HEK293 (cell line): Measurements from ENCODE around the gene CCDC3.

ENCODE experiments used
- CTCF ChIA-PET: fragments of 350-600 bp; formaldehyde crosslinking; extraction: SDS; loops from one replicate; lab custom pipeline; 2021; ENCODE audit warnings: antibody characterized with exemption; lab: Yijun Ruan, JAX
- POLR2A ChIA-PET: fragments of 300-600 bp; formaldehyde crosslinking; extraction: SDS; loops from one replicate; lab custom pipeline; 2020; ENCODE audit warnings: antibody characterized with exemption, inconsistent platforms; lab: Yijun Ruan, JAX
- H3K27ac ChIP-seq: fragments of 200-500 bp; sonication (Bioruptor generic); 2 replicates; pipeline ENCODE4 v1.5.1; 2014; ENCODE audit warnings: low read depth, low read length, control low read depth, inconsistent platforms; ENCODE audit errors: extremely low read depth
- H3K36me3 ChIP-seq, 2 experiments: fragments of 200-500 bp in 1 of 2; sonication (Bioruptor generic) in 1 of 2; 1 replicate in 1 of 2; 2 replicates in 1 of 2; pipeline ENCODE4 v1.5.1; 2014 to 2017; ENCODE audit warnings: inconsistent platforms in 2 of 2, low read length in 2 of 2; ENCODE audit not compliant: control insufficient read depth in 2 of 2, insufficient read depth in 1 of 2
- H3K4me1 ChIP-seq: fragments of 200-500 bp; sonication (Bioruptor generic); 2 replicates; pipeline ENCODE4 v1.5.1; 2014; ENCODE audit warnings: mild to moderate bottlenecking, low read length, inconsistent platforms; ENCODE audit not compliant: control insufficient read depth, insufficient read depth
- H3K4me3 ChIP-seq: 2 replicates; pipeline ENCODE4 v1.5.1; 2011; ENCODE audit warnings: low read depth, mild to moderate bottlenecking, control low read depth, low read length, moderate library complexity
- H3K9me3 ChIP-seq: fragments of 200-500 bp; sonication (Bioruptor generic); 2 replicates; pipeline ENCODE4 v1.5.1; 2014; ENCODE audit warnings: low read depth, low read length, inconsistent platforms; ENCODE audit not compliant: control insufficient read depth, insufficient read depth
- BCL11A ChIP-seq: fragments of 450-650 bp; formaldehyde crosslinking; IDR thresholded peaks from 2 replicates; pipeline ENCODE4 v1.5.1; 2016; ENCODE audit warnings: low read depth, missing biosample characterization, missing genetic modification characterization
- EGR2 ChIP-seq: fragments of 450-650 bp; formaldehyde crosslinking; IDR thresholded peaks from 2 replicates; pipeline ENCODE4 v1.5.1; 2016; ENCODE audit warnings: low read depth, missing biosample characterization, missing genetic modification characterization
- HOXC10 ChIP-seq: sonication (generic); formaldehyde crosslinking; IDR thresholded peaks from 2 replicates; pipeline ENCODE4 v1.8.1; 2023; ENCODE audit warnings: mild to moderate bottlenecking, missing genetic modification reagents
- IKZF3 ChIP-seq: fragments of 450-650 bp; IDR thresholded peaks from 2 replicates; pipeline ENCODE4 v1.5.0; 2018; ENCODE audit warnings: missing biosample characterization, mild to moderate bottlenecking, missing genetic modification characterization, moderate library complexity
- KLF1 ChIP-seq: fragments of 450-650 bp; formaldehyde crosslinking; IDR thresholded peaks from 2 replicates; pipeline ENCODE4 v1.5.1; 2016; ENCODE audit warnings: missing biosample characterization, missing genetic modification characterization
- KLF7 ChIP-seq: fragments of 450-650 bp; formaldehyde crosslinking; IDR thresholded peaks from 2 replicates; pipeline ENCODE4 v1.5.1; 2016; ENCODE audit warnings: missing biosample characterization, missing genetic modification characterization, borderline replicate concordance
- PRDM2 ChIP-seq: fragments of 450-650 bp; formaldehyde crosslinking; IDR thresholded peaks from 2 replicates; pipeline ENCODE4 v1.5.1; 2016; ENCODE audit warnings: missing biosample characterization, missing genetic modification characterization, borderline replicate concordance
- RBAK ChIP-seq: fragments of 450-650 bp; formaldehyde crosslinking; IDR thresholded peaks from 2 replicates; pipeline ENCODE4 v1.5.1; 2016; ENCODE audit warnings: missing biosample characterization, missing genetic modification characterization
- SETDB1 ChIP-seq: IDR thresholded peaks from one replicate; pipeline ENCODE4 v1.6.1; 2017; ENCODE audit warnings: mild to moderate bottlenecking, low read length, moderate library complexity, mixed read lengths; ENCODE audit not compliant: insufficient read length
- SP7 ChIP-seq: fragments of 450-650 bp; formaldehyde crosslinking; IDR thresholded peaks from 2 replicates; pipeline ENCODE4 v1.5.1; 2016; ENCODE audit warnings: missing biosample characterization, missing genetic modification characterization
- ZFP3 ChIP-seq: fragments of 450-650 bp; formaldehyde crosslinking; IDR thresholded peaks from 2 replicates; pipeline ENCODE4 v1.5.1; 2016; ENCODE audit warnings: low read depth, missing biosample characterization, missing genetic modification characterization
- ZNF19 ChIP-seq: fragments of 450-650 bp; formaldehyde crosslinking; IDR thresholded peaks from 2 replicates; pipeline ENCODE4; 2016; ENCODE audit warnings: missing biosample characterization, missing genetic modification characterization, low read depth
- ZNF248 ChIP-seq: fragments of 450-650 bp; formaldehyde crosslinking; IDR thresholded peaks from 2 replicates; pipeline ENCODE4 v1.5.1; 2017; ENCODE audit warnings: missing biosample characterization, missing genetic modification characterization
- ZNF354C ChIP-seq: fragments of 450-650 bp; formaldehyde crosslinking; IDR thresholded peaks from 2 replicates; pipeline ENCODE4 v1.5.1; 2016; ENCODE audit warnings: missing biosample characterization, missing genetic modification characterization, low read depth, borderline replicate concordance
- ZNF510 ChIP-seq: fragments of 450-650 bp; formaldehyde crosslinking; IDR thresholded peaks from 2 replicates; pipeline ENCODE4 v1.5.1; 2018; ENCODE audit warnings: mild to moderate bottlenecking, missing genetic modification characterization, missing biosample characterization; ENCODE audit not compliant: insufficient replicate concordance
- ZNF645 ChIP-seq: fragments of 450-650 bp; formaldehyde crosslinking; IDR thresholded peaks from 2 replicates; pipeline ENCODE4; 2016; ENCODE audit warnings: missing biosample characterization, missing genetic modification characterization
- ZNF658 ChIP-seq: fragments of 450-650 bp; formaldehyde crosslinking; IDR thresholded peaks from 2 replicates; pipeline ENCODE4; 2016; ENCODE audit warnings: missing biosample characterization, missing genetic modification characterization
- ZNF677 ChIP-seq: fragments of 450-650 bp; IDR thresholded peaks from 2 replicates; pipeline ENCODE4 v1.5.0; 2018; ENCODE audit warnings: missing biosample characterization, mild to moderate bottlenecking, missing genetic modification characterization, moderate library complexity

CCDC3 gene

GRCh38 chr10:13049774-13050420 lies 48.4 kb upstream of the CCDC3 start:
- ChIA-PET POLR2A (no interaction called here), CTCF (no interaction called here)
- Histone ChIP-seq H3K27ac (no peak overlapping the region), H3K9me3 (no peaks in the 10 kb centered on the region), H3K4me3 (no peak overlapping the region), H3K4me1 (no peaks in the 10 kb centered on the region), H3K36me3 (no peaks in the 10 kb centered on the region)
- no peak for TF ChIP-seq HOXC10 (CRISPR knock-in tag)
- TF ChIP-seq KLF7 (tag by site-specific recombination), result no peak
- no peak for TF ChIP-seq PRDM2 (tag by site-specific recombination)
- no peak for TF ChIP-seq SP7 (tag by site-specific recombination)
- TF ChIP-seq ZNF510 (tag by site-specific recombination), result no peak
- no peak for TF ChIP-seq ZNF248 (tag by site-specific recombination)
- TF ChIP-seq ZNF354C (tag by site-specific recombination), result no peak
- TF ChIP-seq ZNF677, result no peak
- no peak for TF ChIP-seq ZNF658 (tag by site-specific recombination)
- TF ChIP-seq KLF1 (tag by site-specific recombination), result no peak

- Histone ChIP-seq H3K4me3 (no peak overlapping the region), H3K36me3 (no peaks in the 10 kb centered on the region), H3K4me1 (no peaks in the 10 kb centered on the region), H3K27ac (no peak overlapping the region), H3K9me3 (no peaks in the 10 kb centered on the region)
- POLR2A ChIA-PET, result no interaction called here
- CTCF ChIA-PET, result no interaction called here
- TF ChIP-seq IKZF3 (tag by site-specific recombination), result no peak
- TF ChIP-seq ZNF645, result no peak
- no peak for TF ChIP-seq BCL11A
- TF ChIP-seq SETDB1, result no peak
- no peak for TF ChIP-seq RBAK (tag by site-specific recombination)
- no peak for TF ChIP-seq ZFP3
- TF ChIP-seq EGR2, result no peak
- no peak for TF ChIP-seq ZNF19
- TF ChIP-seq, all 188 proteins: peak for 0
Observed at GRCh38 chr10:13048762-13049161, 47.2 kb upstream of the CCDC3 start.
